SK-N-SH treated with all-trans-retinoic acid at 6 μM for 48 hours (cell line): ENCODE results near the gene MIDN.

ENCODE experiments used
- ARNTL ChIP-seq: fragments of 450-650 bp; formaldehyde crosslinking; IDR thresholded peaks from 2 replicates; pipeline ENCODE4 v1.5.0; 2020; ENCODE audit warnings: low read depth, mild to moderate bottlenecking, moderate library complexity, borderline replicate concordance
- BACH2 ChIP-seq: fragments of 250-450 bp; sonication (Bioruptor Pico); IDR thresholded peaks from 2 replicates; pipeline ENCODE4 v1.9.0; 2021; ENCODE audit warnings: mild to moderate bottlenecking, borderline replicate concordance
- CREB5 ChIP-seq: fragments of 250-450 bp; sonication (Bioruptor Pico); IDR thresholded peaks from 2 replicates; pipeline ENCODE4 v1.5.1; 2020; ENCODE audit warnings: low read depth, mild to moderate bottlenecking, moderate library complexity
- ISL1 ChIP-seq: fragments of 250-450 bp; sonication (Bioruptor Pico); IDR thresholded peaks from 2 replicates; pipeline ENCODE4 v2.1.2; 2022; ENCODE audit warnings: mild to moderate bottlenecking, moderate library complexity
- OSR1 ChIP-seq: fragments of 250-450 bp; sonication (Bioruptor Pico); IDR thresholded peaks from 2 replicates; pipeline ENCODE4 v1.8.0; 2022; ENCODE audit warnings: moderate library complexity, mild to moderate bottlenecking, inconsistent platforms
- PATZ1 ChIP-seq: fragments of 250-450 bp; sonication (Bioruptor Pico); IDR thresholded peaks from 2 replicates; pipeline ENCODE4 v1.8.0; 2020; ENCODE audit warnings: mild to moderate bottlenecking, moderate library complexity, borderline replicate concordance
- TOX ChIP-seq: fragments of 250-450 bp; sonication (Bioruptor Pico); IDR thresholded peaks from 2 replicates; pipeline ENCODE4 v1.8.0; 2021; ENCODE audit warnings: mild to moderate bottlenecking, moderate library complexity, borderline replicate concordance
- TSHZ2 ChIP-seq: fragments of 250-450 bp; sonication (Bioruptor Pico); IDR thresholded peaks from 2 replicates; pipeline ENCODE4 v1.5.0; 2020; ENCODE audit warnings: mild to moderate bottlenecking, moderate library complexity
- ZFP3 ChIP-seq: fragments of 250-450 bp; sonication (Bioruptor Pico); IDR thresholded peaks from 2 replicates; pipeline ENCODE4 v1.5.0; 2020; ENCODE audit warnings: mild to moderate bottlenecking, moderate library complexity
- ZFP30 ChIP-seq: fragments of 450-650 bp; formaldehyde crosslinking; IDR thresholded peaks from 2 replicates; pipeline ENCODE4 v1.5.0; 2022; ENCODE audit warnings: mild to moderate bottlenecking, moderate library complexity
- ZNF565 ChIP-seq: fragments of 450-650 bp; formaldehyde crosslinking; conservative IDR thresholded peaks from 2 replicates; pipeline ENCODE4 v1.5.0; 2020; ENCODE audit warnings: low read depth, mild to moderate bottlenecking, moderate library complexity
- ZNF70 ChIP-seq: fragments of 450-650 bp; formaldehyde crosslinking; IDR thresholded peaks from 2 replicates; pipeline ENCODE4 v1.5.0; 2020; ENCODE audit warnings: mild to moderate bottlenecking, moderate library complexity
- ZNF8 ChIP-seq: fragments of 450-650 bp; formaldehyde crosslinking; IDR thresholded peaks from 2 replicates; pipeline ENCODE4 v1.5.0; 2020; ENCODE audit warnings: mild to moderate bottlenecking, moderate library complexity
- TF ChIP-seq, protein P1 (sequence below): fragments of 250-450 bp; sonication (Bioruptor Pico); IDR thresholded peaks from 2 replicates; pipeline ENCODE4 v1.5.1; 2021; ENCODE audit warnings: mild to moderate bottlenecking, moderate library complexity

GRCh38 chr19:1281569-1282287, 33.3 kb downstream of the MIDN start:
- no peak for TF ChIP-seq OSR1 (CRISPR knock-in tag)
- TF ChIP-seq TSHZ2 (CRISPR knock-in tag) = no peak
- TF ChIP-seq, protein P1, sequence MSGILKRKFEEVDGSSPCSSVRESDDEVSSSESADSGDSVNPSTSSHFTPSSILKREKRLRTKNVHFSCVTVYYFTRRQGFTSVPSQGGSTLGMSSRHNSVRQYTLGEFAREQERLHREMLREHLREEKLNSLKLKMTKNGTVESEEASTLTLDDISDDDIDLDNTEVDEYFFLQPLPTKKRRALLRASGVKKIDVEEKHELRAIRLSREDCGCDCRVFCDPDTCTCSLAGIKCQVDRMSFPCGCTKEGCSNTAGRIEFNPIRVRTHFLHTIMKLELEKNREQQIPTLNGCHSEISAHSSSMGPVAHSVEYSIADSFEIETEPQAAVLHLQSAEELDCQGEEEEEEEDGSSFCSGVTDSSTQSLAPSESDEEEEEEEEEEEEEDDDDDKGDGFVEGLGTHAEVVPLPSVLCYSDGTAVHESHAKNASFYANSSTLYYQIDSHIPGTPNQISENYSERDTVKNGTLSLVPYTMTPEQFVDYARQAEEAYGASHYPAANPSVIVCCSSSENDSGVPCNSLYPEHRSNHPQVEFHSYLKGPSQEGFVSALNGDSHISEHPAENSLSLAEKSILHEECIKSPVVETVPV (CRISPR knock-in tag) = no peak
- no peak for TF ChIP-seq CREB5 (CRISPR knock-in tag)
- no peak for TF ChIP-seq BACH2
- TF ChIP-seq TOX = no peak
- no peak for TF ChIP-seq ZFP3 (CRISPR knock-in tag)
- TF ChIP-seq ZNF70 (CRISPR knock-in tag) = no peak
- no peak for TF ChIP-seq PATZ1 (CRISPR knock-in tag)
- TF ChIP-seq ZFP30 (CRISPR knock-in tag) = no peak
- no peak for TF ChIP-seq ZNF565 (CRISPR knock-in tag)
- no peak for TF ChIP-seq ARNTL
- no peak for TF ChIP-seq ISL1 (CRISPR knock-in tag)
- no peak for TF ChIP-seq ZNF8
